HL-60 (cell line): Measurements from ENCODE around the gene GNAL.
"Not testable (repeated sequence)": the region's sequence is repeated elsewhere in the genome, so short reads cannot be mapped to it uniquely, and the experiment has no call there.

Experiments used
- CTCF ChIP-seq: IDR thresholded peaks from one replicate; pipeline ENCODE4 v1.5.1; 2011; ENCODE audit warnings: low read length, control low read depth, inconsistent platforms; ENCODE audit not compliant: insufficient read depth
- REST ChIP-seq: IDR thresholded peaks from 2 replicates; pipeline ENCODE4 v1.6.1; 2012; ENCODE audit warnings: low read depth; ENCODE audit not compliant: insufficient replicate concordance

GRCh38 chr18:11647804-11648203, 41.3 kb upstream of the GNAL start:
- TF ChIP-seq CTCF, REST: not testable (repeated sequence)
